CD14-positive monocyte (primary cell): Measurements from ENCODE around the gene KLRB1. TPM values are rescaled to one million over a fixed set of nuclear protein-coding genes. Genes with fewer than 3 reads are reported as not detected.
A peak's percentile ranks its signal among the peaks of the same experiment; 100 is the strongest.

Source experiments
- DNase-seq, 3 donors: peaks; one replicate each; pipeline ENCODE4 v3.0.0-alpha.2; 2011 to 2022
- H2AFZ ChIP-seq: 2 replicates; pipeline ENCODE4 v1.6.0; 2012; ENCODE audit warnings: mild to moderate bottlenecking, low read depth, low read length, inconsistent platforms; ENCODE audit not compliant: insufficient read depth, poor library complexity, severe bottlenecking
- H3K27ac ChIP-seq, 2 donors: 1 replicate in 1 of 2; 2 replicates in 1 of 2; pipeline ENCODE4 v1.5.1; 2012 to 2013; ENCODE audit warnings: low read length in 2 of 2, control low read depth in 1 of 2, inconsistent platforms in 1 of 2, low read depth in 1 of 2, mild to moderate bottlenecking in 1 of 2
- H3K27me3 ChIP-seq, 2 donors: one replicate each; pipeline versions ENCODE4 v1.6.0 to v1.6.1; 2011 to 2013; ENCODE audit warnings: low read length in 2 of 2; ENCODE audit not compliant: control insufficient read depth in 2 of 2, insufficient read depth in 2 of 2
- H3K36me3 ChIP-seq, 2 donors: replicated peaks in 1 of 2; 1 replicate in 1 of 2; 2 replicates in 1 of 2; pipeline versions ENCODE4 v1.5.1 to v1.6.1; 2012 to 2013; ENCODE audit warnings: low read length in 2 of 2, control low read depth in 1 of 2, inconsistent platforms in 1 of 2, mild to moderate bottlenecking in 1 of 2; ENCODE audit not compliant: insufficient read depth in 2 of 2, control insufficient read depth in 1 of 2
- H3K4me1 ChIP-seq, 2 donors: 1 replicate in 1 of 2; 2 replicates in 1 of 2; pipeline versions ENCODE4 v1.5.1 to v1.6.1; 2012 to 2013; ENCODE audit warnings: low read length in 2 of 2, control low read depth in 1 of 2, inconsistent platforms in 1 of 2, mild to moderate bottlenecking in 1 of 2, moderate library complexity in 1 of 2; ENCODE audit not compliant: insufficient read depth in 2 of 2, control insufficient read depth in 1 of 2
- H3K4me2 ChIP-seq: replicated peaks from 2 replicates; pipeline ENCODE3; 2012; ENCODE audit warnings: low read length, moderate library complexity, mild to moderate bottlenecking; ENCODE audit not compliant: poor library complexity, severe bottlenecking; ENCODE audit errors: extremely low read depth
- H3K4me3 ChIP-seq, 3 experiments: fragments of 200-600 bp in 1 of 3; sonication (generic) in 1 of 3; replicated peaks in 1 of 3; 1 replicate in 2 of 3; 2 replicates in 1 of 3; pipeline ENCODE4 v1.5.1; 2011 to 2013; ENCODE audit warnings: low read length in 3 of 3, mild to moderate bottlenecking in 3 of 3, control low read depth in 2 of 3, low read depth in 2 of 3, inconsistent platforms in 1 of 3, moderate library complexity in 1 of 3
- H3K79me2 ChIP-seq: 2 replicates; pipeline ENCODE4 v1.6.0; 2012; ENCODE audit warnings: mild to moderate bottlenecking, control low read depth, inconsistent platforms, low read length, moderate library complexity; ENCODE audit not compliant: insufficient read depth
- H3K9ac ChIP-seq: 2 replicates; pipeline ENCODE4 v1.6.0; 2017; ENCODE audit warnings: low read length, mild to moderate bottlenecking; ENCODE audit not compliant: insufficient read depth, poor library complexity, severe bottlenecking
- H3K9me3 ChIP-seq, 2 donors: replicated peaks in 1 of 2; 1 replicate in 1 of 2; 2 replicates in 1 of 2; pipeline versions ENCODE4 v1.5.1 to v1.6.1; 2012 to 2013; ENCODE audit warnings: low read length in 2 of 2, control low read depth in 1 of 2; ENCODE audit not compliant: control insufficient read depth in 1 of 2, insufficient read depth in 1 of 2
- H4K20me1 ChIP-seq: 2 replicates; pipeline ENCODE4 v1.6.0; 2012; ENCODE audit warnings: mild to moderate bottlenecking, low read length, control low read depth, moderate library complexity; ENCODE audit not compliant: insufficient read depth
- H3K27ac Mint-ChIP-seq, 7 donors: one replicate each; pipeline ENCODE4 v1.8.0; 2020; ENCODE audit warnings: mild to moderate bottlenecking in 7 of 7, mixed read lengths in 7 of 7, moderate library complexity in 6 of 7, inconsistent platforms in 2 of 7
- H3K27me3 Mint-ChIP-seq, 3 donors: one replicate each; pipeline ENCODE4 v1.8.0; 2021 to 2022; ENCODE audit warnings: low read depth in 3 of 3, mild to moderate bottlenecking in 3 of 3, mixed read lengths in 3 of 3, moderate library complexity in 3 of 3, inconsistent platforms in 1 of 3
- H3K36me3 Mint-ChIP-seq, 2 donors: one replicate each; pipeline ENCODE4 v1.8.0; 2020; ENCODE audit warnings: mixed read lengths in 2 of 2, inconsistent platforms in 1 of 2, mild to moderate bottlenecking in 1 of 2
- H3K4me1 Mint-ChIP-seq: one replicate; pipeline ENCODE4 v1.8.0; 2020; ENCODE audit warnings: mild to moderate bottlenecking, mixed read lengths
- H3K4me3 Mint-ChIP-seq, 2 donors: one replicate each; pipeline ENCODE4 v1.8.0; 2020; ENCODE audit warnings: mild to moderate bottlenecking in 2 of 2, mixed read lengths in 2 of 2, moderate library complexity in 1 of 2
- H3K9me3 Mint-ChIP-seq, 7 donors: one replicate each; pipeline ENCODE4 v1.8.0; 2020 to 2022; ENCODE audit warnings: mixed read lengths in 7 of 7, mild to moderate bottlenecking in 6 of 7, moderate library complexity in 6 of 7, inconsistent platforms in 2 of 7
- WGBS: methylation state at CpG from one replicate; pipeline ENCODE4 v1.1.5; 2013; ENCODE audit warnings: missing lambda C conversion rate; ENCODE audit not compliant: insufficient coverage; 5-methylcytosine and 5-hydroxymethylcytosine counted together
- intact Hi-C, 2 donors: fragments of 100-400 bp; cut with micrococcal nuclease; formaldehyde crosslinking; loops; one replicate each; pipeline versions ENCODE4 v1.15.0 to v1.15.1; 2023
- polyA plus RNA-seq, 3 donors: library from polyadenylated mRNA; depleted of rRNA in 1 of 3; unstranded in 2 of 3; stranded (reverse) in 1 of 3; fragments of 300-500 nt in 2 of 3; fragments of >200 nt in 1 of 3; fragmentation: Illumina TruSeq in 2 of 3; gene quantifications; 1 replicate in 2 of 3; 2 replicates in 1 of 3; pipeline ENCODE4 v1.2.3, GENCODE V29; 2012 to 2021
- TF ChIP-seq, protein P1 (sequence below): fragments of 200-600 bp; IDR thresholded peaks from one replicate; pipeline ENCODE4 v1.8.0; 2022; ENCODE audit warnings: antibody characterized with exemption, mild to moderate bottlenecking

The KLRB1 gene
- polyA plus RNA-seq, 3 donors, result 0.28 to 0.29 TPM; not detected in 1

DNA sequence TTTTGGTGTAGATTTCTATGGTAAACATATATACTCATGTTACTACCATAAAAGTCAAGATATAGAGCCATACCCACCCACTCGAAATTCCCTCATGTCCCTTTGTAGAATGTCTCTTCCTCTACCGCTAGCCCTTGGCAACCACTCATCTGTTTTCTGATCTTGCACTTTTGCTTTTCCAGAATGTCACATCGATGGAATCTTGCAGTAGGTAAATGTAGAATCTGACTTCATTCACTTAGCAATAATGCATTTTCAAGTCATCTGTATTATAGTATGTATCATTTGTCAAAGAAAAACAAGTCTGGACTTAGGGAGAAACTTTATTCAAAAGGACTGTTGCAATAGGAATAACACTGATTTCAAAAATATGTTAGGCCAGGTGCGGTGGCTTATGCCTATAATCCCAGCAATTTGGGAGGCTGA lies 42.4 kb upstream of the KLRB1 start:
- Histone ChIP-seq H3K27me3 (no peaks in the 10 kb centered on the region), H3K4me3 (peak overlapping the region; percentile 51 to 84 (median 75)), H3K9ac (peak overlapping the region; percentile 61), H2AFZ (peak overlapping the region; percentile 90), H3K79me2 (peaks cover 65% of the 10 kb centered on the region), H3K9me3 (no peaks in the 10 kb centered on the region), H3K36me3 (peaks cover 17 to 22% of the 10 kb centered on the region in 2 donors), H3K4me1 (peaks cover 24 to 59% of the 10 kb centered on the region in 2 donors), H3K27ac (peak overlapping the region; percentile 68 to 81), H3K4me2 (peak overlapping the region; percentile 90), H4K20me1 (no peaks in the 10 kb centered on the region)
- TF ChIP-seq, protein P1, sequence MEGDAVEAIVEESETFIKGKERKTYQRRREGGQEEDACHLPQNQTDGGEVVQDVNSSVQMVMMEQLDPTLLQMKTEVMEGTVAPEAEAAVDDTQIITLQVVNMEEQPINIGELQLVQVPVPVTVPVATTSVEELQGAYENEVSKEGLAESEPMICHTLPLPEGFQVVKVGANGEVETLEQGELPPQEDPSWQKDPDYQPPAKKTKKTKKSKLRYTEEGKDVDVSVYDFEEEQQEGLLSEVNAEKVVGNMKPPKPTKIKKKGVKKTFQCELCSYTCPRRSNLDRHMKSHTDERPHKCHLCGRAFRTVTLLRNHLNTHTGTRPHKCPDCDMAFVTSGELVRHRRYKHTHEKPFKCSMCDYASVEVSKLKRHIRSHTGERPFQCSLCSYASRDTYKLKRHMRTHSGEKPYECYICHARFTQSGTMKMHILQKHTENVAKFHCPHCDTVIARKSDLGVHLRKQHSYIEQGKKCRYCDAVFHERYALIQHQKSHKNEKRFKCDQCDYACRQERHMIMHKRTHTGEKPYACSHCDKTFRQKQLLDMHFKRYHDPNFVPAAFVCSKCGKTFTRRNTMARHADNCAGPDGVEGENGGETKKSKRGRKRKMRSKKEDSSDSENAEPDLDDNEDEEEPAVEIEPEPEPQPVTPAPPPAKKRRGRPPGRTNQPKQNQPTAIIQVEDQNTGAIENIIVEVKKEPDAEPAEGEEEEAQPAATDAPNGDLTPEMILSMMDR, result no peak
- peak overlapping the region; percentile 94 to 98 (median 97) for H3K27ac Mint-ChIP-seq
- H3K9me3 Mint-ChIP-seq, result peaks cover 2 to 6% (median 2%) of the 10 kb centered on the region in 7 donors
- peaks cover 18 to 29% of the 10 kb centered on the region in 2 donors for H3K36me3 Mint-ChIP-seq
- 0% methylated on average over 2 of the region's 4 CpGs for WGBS
- peak overlapping the region; percentile 88 to 89 for H3K4me3 Mint-ChIP-seq
- peak in 1 of 3 donors; percentile 9 for DNase-seq
- H3K27me3 Mint-ChIP-seq, result no peaks in the 10 kb centered on the region
- H3K4me1 Mint-ChIP-seq, result peaks cover 45% of the 10 kb centered on the region
- intact Hi-C loops, result loop anchor here in 1 of 2 donors (5.0 kb wide), 1 partner anchor 62 kb away; no protein-coding TSS in a partner anchor

DNA sequence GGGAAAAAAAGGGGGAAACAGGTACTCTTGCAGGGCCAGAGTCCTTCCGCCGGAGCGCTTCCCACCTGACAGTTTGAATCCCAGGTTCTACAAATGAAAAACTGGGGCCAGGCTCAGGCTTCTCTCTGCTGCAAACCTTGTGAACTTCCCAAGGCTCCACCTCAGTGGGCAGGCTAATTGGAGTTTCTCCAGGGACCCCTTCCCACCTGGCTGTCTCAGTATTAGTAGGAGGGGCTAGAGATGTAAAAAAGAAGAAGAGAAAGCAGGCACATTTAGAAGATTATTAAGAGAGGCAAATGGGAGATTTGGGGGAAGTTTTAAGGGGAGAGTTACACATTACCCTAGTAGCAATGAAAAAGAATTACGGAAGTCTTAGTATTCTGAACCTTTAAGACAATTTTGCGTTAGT lies 41.8 kb upstream of the KLRB1 start:
- H3K4me3 ChIP-seq, result peak overlapping the region; percentile 51 to 84 (median 75)
- 0% methylated on average over 3 of the region's 5 CpGs for WGBS
- Mint-ChIP-seq H3K4me3 (peak overlapping the region; percentile 88 to 89), H3K27me3 (no peaks in the 10 kb centered on the region), H3K4me1 (peaks cover 45% of the 10 kb centered on the region), H3K9me3 (peaks cover 2 to 8% (median 5%) of the 10 kb centered on the region in 7 donors), H3K27ac (peak overlapping the region; percentile 94 to 98 (median 97)), H3K36me3 (peaks cover 12 to 22% of the 10 kb centered on the region in 2 donors)
- TF ChIP-seq, protein P1, result no peak
- peak in 2 of 3 donors; percentile 52 to 59 for DNase-seq
- H3K9ac ChIP-seq, result peak overlapping the region; percentile 61
- H3K27me3 ChIP-seq, result no peaks in the 10 kb centered on the region
- peak overlapping the region; percentile 81 for H3K27ac ChIP-seq
- peaks cover 11 to 16% of the 10 kb centered on the region in 2 donors for H3K36me3 ChIP-seq
- intact Hi-C loops, result no loop called here
- H2AFZ ChIP-seq, result peak overlapping the region; percentile 90
- H3K4me1 ChIP-seq, result peaks cover 24 to 59% of the 10 kb centered on the region in 2 donors
- peak overlapping the region; percentile 90 for H3K4me2 ChIP-seq
- H3K9me3 ChIP-seq, result no peaks in the 10 kb centered on the region
- H3K79me2 ChIP-seq, result peaks cover 61% of the 10 kb centered on the region
- no peaks in the 10 kb centered on the region for H4K20me1 ChIP-seq
